GM12874 (cell line): ENCODE data around the gene AQP12B.
"Not testable (repeated sequence)": the region's sequence is repeated elsewhere in the genome, so short reads cannot be mapped to it uniquely, and the experiment has no call there.

Experiments used
- TF ChIP-seq, protein P1 (sequence below): IDR thresholded peaks from 2 replicates; pipeline ENCODE4 v1.5.1; 2011; ENCODE audit warnings: low read depth, mild to moderate bottlenecking, control low read depth, low read length, moderate library complexity; ENCODE audit not compliant: insufficient read depth

Gene AQP12B

DNA sequence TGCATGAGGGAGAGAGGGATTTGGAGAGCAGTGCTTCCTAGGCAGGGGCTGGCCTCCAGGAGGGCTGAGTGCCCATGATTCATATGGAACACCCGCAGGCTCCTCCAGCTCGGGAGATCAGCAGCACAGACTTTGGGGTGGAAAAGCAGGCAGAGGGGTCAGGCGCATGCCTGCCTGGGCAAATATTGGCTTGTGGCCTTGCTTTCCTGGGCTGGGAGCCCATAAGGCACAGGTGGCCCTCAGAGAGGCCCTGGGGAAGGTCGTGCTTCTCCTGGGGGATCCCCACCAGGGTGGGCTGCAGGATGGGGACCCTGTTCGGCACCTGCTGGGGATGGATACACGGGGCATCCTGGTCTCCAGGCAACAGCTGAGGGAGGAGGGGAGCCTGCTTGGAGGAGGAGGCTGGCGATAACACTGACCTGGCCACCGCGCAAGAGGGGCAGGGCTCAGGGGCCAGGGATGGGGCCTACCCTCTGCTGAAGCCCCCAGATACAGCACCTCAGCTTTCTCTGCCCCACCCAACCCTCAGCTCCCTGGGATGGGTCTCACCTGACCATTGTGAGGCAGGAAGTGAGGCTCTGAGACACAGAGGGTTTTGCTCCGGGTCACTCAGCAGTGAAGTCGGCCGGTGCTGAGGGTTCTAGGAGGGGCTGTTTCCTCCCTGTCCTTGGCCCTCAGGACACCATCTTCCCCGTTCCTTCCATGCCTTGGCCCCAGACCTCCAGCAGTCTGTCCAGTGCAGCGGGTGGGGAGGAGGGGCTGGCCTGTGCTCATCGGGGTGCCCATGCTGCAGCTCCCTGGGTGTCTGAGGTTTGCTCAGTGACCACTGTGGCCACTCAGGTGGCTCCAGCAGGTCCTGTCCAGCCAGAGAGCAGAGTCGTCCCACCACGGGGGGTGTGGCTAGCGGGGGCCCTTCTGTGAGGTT, 21.0 kb upstream of the AQP12B start:
- TF ChIP-seq, protein P1, sequence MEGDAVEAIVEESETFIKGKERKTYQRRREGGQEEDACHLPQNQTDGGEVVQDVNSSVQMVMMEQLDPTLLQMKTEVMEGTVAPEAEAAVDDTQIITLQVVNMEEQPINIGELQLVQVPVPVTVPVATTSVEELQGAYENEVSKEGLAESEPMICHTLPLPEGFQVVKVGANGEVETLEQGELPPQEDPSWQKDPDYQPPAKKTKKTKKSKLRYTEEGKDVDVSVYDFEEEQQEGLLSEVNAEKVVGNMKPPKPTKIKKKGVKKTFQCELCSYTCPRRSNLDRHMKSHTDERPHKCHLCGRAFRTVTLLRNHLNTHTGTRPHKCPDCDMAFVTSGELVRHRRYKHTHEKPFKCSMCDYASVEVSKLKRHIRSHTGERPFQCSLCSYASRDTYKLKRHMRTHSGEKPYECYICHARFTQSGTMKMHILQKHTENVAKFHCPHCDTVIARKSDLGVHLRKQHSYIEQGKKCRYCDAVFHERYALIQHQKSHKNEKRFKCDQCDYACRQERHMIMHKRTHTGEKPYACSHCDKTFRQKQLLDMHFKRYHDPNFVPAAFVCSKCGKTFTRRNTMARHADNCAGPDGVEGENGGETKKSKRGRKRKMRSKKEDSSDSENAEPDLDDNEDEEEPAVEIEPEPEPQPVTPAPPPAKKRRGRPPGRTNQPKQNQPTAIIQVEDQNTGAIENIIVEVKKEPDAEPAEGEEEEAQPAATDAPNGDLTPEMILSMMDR: no peak

DNA sequence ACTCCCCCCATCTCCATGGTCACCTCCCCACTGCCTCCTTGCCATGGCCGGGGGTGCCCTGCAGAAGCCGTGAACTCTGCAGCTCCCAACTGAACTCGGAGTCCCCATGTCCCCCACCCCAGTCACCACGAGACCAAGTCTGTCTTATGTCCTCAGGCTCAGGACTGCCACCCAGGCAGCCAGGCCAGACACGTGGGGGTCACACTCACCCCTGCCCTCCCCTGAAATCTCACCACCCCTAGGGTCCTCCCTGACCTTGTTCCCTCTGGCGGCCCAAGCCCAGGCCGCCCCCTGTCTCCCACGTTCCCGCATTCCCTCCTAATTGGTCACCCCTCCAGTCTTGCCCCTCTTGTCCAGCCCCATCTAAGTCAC, 19.9 kb upstream of the AQP12B start:
- TF ChIP-seq, protein P1: no peak

DNA sequence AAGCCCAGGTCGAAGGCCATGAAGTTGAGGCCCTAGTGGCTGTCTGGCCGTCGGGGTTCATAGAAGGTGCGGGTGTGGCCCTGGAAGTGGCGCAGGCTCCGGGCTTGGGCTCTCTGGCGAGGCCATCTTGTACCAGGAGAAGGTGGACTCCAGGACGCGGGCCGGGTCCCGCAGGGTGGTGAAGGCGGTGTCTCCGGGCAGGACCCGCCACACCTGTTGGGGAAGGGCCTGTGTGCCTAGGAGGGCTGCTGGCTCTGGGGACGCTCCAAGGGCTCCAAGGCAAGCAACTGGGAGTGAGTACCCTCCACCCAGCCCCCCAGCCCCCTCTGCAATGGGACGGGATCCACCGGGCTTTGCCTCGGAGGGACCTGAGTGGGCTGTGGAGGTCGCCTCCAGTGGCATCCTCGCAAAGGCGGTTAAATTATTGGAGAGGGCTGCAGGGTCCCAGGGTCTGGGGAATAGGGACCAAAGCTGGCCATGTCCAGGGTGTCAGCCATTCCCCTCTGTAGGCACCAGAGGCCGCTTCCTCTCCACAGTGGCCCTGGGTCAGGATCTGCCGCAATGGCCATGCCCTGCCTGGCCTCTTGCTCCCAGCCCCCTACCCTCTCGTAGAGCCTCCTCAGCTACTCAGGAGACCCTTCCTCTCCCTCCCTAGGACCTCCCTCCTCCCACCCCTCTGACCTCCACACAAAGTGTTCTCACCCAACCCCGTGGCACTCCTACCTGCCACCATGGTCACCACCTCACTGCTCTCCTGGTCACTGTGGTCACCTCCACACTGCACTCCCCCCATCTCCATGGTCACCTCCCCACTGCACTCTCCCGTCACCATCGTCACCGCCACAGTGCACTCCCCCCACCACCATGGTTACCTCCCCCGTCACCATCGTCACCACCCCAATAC, 19.3 kb upstream of the AQP12B start:
- TF ChIP-seq, protein P1: no peak

DNA sequence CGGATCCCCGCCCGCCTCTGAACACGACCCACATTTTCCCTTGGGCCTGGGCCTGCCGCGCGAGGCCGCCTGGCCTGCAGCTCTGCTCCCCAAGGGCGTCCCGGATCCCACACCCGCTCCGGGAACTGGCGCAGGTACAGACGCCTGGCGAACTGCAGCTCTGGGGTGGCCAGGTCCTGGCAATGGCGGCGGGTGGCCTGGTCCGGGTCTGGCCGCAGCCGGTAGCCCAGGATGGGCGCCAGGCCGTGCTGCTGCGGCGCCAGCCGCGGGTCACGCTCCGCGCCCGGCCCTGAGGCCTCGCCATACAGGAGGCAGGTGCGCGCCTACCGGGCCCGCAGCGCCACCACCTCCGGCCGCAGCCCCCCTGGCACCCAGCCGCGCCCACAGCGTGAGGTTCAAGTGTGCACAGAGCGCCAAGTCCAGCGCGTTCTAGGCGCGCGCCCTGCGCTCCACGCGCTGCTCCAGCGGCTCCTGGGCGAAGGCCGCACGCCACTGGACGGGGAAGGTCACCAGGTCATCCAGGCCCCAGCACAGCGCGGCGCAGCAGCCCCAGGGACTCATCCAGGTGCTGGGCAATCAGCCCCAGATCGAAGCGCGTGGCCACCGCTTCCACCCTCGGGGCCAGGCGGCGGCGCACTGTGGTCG, 18.5 kb upstream of the AQP12B start:
- TF ChIP-seq, protein P1: no peak

DNA sequence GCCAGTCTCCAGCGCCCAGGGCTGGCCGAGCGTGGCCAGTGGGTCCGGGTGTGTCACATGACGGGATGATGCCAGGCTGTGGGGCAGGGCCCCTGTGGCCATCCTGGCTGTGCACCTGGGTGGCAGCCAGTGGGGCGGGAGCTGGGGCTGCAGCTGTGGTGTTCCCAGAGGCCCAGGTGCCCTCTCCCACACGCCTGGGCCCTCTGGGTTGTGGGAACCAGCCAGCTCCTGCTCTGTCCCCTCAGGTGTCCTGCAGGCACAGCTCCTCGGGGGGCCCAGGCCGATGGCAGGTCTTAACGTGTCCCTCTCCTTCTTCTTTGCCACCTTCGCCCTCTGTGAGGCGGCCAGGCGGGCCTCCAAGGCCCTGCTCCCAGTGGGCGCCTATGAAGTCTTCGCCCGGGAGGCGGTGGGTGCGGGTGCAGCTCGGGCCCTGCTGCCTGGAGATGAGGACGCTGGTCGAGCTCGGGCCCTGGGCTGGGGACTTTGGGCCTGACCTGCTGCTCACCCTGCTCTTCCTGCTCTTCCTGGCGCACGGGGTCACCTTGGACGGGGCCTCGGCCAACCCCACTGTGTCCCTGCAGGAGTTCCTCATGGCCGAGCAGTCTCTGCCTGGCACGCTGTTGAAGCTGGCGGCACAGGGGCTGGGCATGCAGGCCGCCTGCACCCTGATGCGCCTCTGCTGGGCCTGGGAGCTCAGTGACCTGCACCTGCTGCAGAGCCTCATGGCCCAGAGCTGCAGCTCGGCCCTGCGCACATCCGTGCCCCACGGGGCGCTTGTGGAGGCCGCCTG, 9.1 kb upstream of the AQP12B start, which contains the start of gene AQP12A:
AQP12A (plus strand) TSS at position 236 of the 790 bp plus-strand sequence; CDS start at position 284, 48 bp downstream.
- TF ChIP-seq, protein P1: not testable (repeated sequence)

DNA sequence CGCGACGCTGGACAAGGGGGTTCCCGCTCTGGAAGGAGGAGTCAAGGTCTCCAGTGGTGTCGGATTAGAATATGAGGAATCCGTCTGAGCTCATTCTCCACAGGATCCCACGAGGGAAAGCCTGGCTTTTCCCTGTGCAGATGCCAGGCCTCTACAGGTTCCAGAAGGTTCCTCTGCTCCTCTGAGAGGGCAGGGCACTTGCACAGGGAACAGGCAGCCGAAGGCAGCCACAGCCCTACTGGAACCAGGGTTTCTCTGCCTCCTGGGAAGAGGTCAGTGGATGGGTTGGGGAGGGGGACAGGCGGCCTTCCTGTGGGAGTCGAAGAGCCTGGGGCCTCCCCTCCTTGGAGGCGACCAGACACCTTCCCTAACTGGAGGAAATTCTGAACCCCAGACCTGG, 7.3 kb upstream of the AQP12B start:
- TF ChIP-seq, protein P1: no peak
